Measurements from ENCODE around the gene NEDD4. TPM values are rescaled to one million over a fixed set of nuclear protein-coding genes. Genes with fewer than 3 reads are reported as not detected.
"Not testable (repeated sequence)": the region's sequence is repeated elsewhere in the genome, so short reads cannot be mapped to it uniquely, and the experiment has no call there.

Gene NEDD4
- polyA plus RNA-seq, 3 donors: 1.2 to 3.8 (median 1.3) TPM

- Histone ChIP-seq H3K4me1 (ENCODE audit: control insufficient read depth in 1 of 2, insufficient read depth in 2 of 2, low read length in 2 of 2) (no peaks in the 10 kb centered on the region), H3K27me3 (ENCODE audit: control insufficient read depth in 2 of 2, insufficient read depth in 2 of 2, low read length in 2 of 2) (no peaks in the 10 kb centered on the region), H3K9ac (ENCODE audit: insufficient read depth, low read length, poor library complexity, severe bottlenecking) (no peak overlapping the region), H3K4me2 (replicated peaks; ENCODE audit: extremely low read depth, low read length, poor library complexity, severe bottlenecking) (no peak overlapping the region), H3K9me3 (replicated peaks in 1 of 2; ENCODE audit: control insufficient read depth in 1 of 2, insufficient read depth in 1 of 2, low read length in 2 of 2) (peaks cover 0 to 7% of the 10 kb centered on the region in 2 donors), H3K79me2 (ENCODE audit: insufficient read depth, low read length) (no peaks in the 10 kb centered on the region), H3K36me3 (replicated peaks in 1 of 2; ENCODE audit: control insufficient read depth in 1 of 2, insufficient read depth in 2 of 2, low read length in 2 of 2) (no peaks in the 10 kb centered on the region), H3K27ac (ENCODE audit: low read depth in 1 of 2, low read length in 2 of 2) (no peak overlapping the region), H3K4me3 (replicated peaks in 1 of 3; ENCODE audit: low read depth in 2 of 3, low read length in 3 of 3) (no peak overlapping the region), H4K20me1 (ENCODE audit: insufficient read depth, low read length) (no peaks in the 10 kb centered on the region), H2AFZ (ENCODE audit: insufficient read depth, low read depth, low read length, poor library complexity, severe bottlenecking) (no peak overlapping the region)
- H3K27me3 Mint-ChIP-seq (ENCODE audit: low read depth in 3 of 3): peaks cover 0 to 4% (median 3%) of the 10 kb centered on the region in 3 donors
- H3K4me1 Mint-ChIP-seq: no peaks in the 10 kb centered on the region
- intact Hi-C loops (cut with micrococcal nuclease): no loop called here
- no peak for DNase-seq
- H3K4me3 Mint-ChIP-seq: no peak overlapping the region
- 100% methylated on average over 1 of the region's 2 CpGs for WGBS (ENCODE audit: insufficient coverage)
- no peak for TF ChIP-seq CTCF (IDR thresholded peaks at IDR 0.05)
- peaks cover 0 to 16% (median 8%) of the 10 kb centered on the region in 7 donors for H3K9me3 Mint-ChIP-seq
- H3K27ac Mint-ChIP-seq: no peak overlapping the region
- no peaks in the 10 kb centered on the region for H3K36me3 Mint-ChIP-seq
Observed at GRCh38 chr15:56028430-56028829, 35.0 kb upstream of the NEDD4 start.

- H3K4me1 ChIP-seq (ENCODE audit: control insufficient read depth in 1 of 2, insufficient read depth in 2 of 2, low read length in 2 of 2); H3K27me3 Mint-ChIP-seq (ENCODE audit: low read depth in 3 of 3); DNase-seq; H2AFZ ChIP-seq (ENCODE audit: insufficient read depth, low read depth, low read length, poor library complexity, severe bottlenecking); H3K27me3 ChIP-seq (ENCODE audit: control insufficient read depth in 2 of 2, insufficient read depth in 2 of 2, low read length in 2 of 2); H3K27ac Mint-ChIP-seq; H3K4me1 Mint-ChIP-seq; H3K9ac ChIP-seq (ENCODE audit: insufficient read depth, low read length, poor library complexity, severe bottlenecking); H3K4me2 ChIP-seq (replicated peaks; ENCODE audit: extremely low read depth, low read length, poor library complexity, severe bottlenecking); H3K4me3 Mint-ChIP-seq; H3K27ac ChIP-seq (ENCODE audit: low read depth in 1 of 2, low read length in 2 of 2); H3K36me3 Mint-ChIP-seq; H3K36me3 ChIP-seq (replicated peaks in 1 of 2; ENCODE audit: control insufficient read depth in 1 of 2, insufficient read depth in 2 of 2, low read length in 2 of 2); intact Hi-C loops (cut with micrococcal nuclease); H3K4me3 ChIP-seq (replicated peaks in 1 of 3; ENCODE audit: low read depth in 2 of 3, low read length in 3 of 3); H4K20me1 ChIP-seq (ENCODE audit: insufficient read depth, low read length); H3K79me2 ChIP-seq (ENCODE audit: insufficient read depth, low read length); H3K9me3 ChIP-seq (replicated peaks in 1 of 2; ENCODE audit: control insufficient read depth in 1 of 2, insufficient read depth in 1 of 2, low read length in 2 of 2): not testable (repeated sequence)
- 100% methylated on average over 3 of the region's 7 CpGs for WGBS (ENCODE audit: insufficient coverage)
- H3K9me3 Mint-ChIP-seq: peaks cover 0 to 23% (median 12%) of the 10 kb centered on the region in 7 donors
Observed at GRCh38 chr15:56023160-56023559, 29.7 kb upstream of the NEDD4 start.
